ENCODE measurements around the gene GPER1. TPM values are rescaled to one million over a fixed set of nuclear protein-coding genes. Genes with fewer than 3 reads are reported as not detected.

GPER1 gene
- total RNA-seq, 1 experiment from 2014 or later, result not detected

DNA sequence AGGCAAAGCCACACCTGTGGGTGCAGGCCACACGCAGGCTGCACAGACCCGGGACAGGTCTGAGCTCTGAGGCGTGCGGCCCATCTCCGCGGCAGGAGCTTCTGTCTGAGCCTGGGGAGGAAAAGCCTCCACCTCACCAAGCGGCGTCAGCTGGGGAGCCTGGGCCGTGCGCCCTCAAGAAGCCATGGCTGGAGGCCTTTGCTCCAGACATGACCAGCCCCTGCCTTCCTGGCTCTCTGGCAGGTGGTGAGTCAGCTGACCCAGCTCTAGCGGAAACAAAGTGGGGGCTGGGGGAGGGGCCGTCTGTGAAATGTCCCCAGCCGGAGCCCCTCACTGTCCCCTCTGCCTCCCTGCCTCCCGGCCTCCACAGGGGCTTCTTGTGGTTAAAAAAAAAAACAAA lies 12.5 kb downstream of the GPER1 start:
- no peak overlapping the region for H2BK20ac ChIP-seq (ENCODE audit: low read depth, low read length, poor library complexity, severe bottlenecking)
- no peaks in the 10 kb centered on the region for H3K27me3 ChIP-seq (ENCODE audit: insufficient read depth, low read length)
- H3K14ac ChIP-seq (ENCODE audit: insufficient read depth, low read length), result no peak overlapping the region
- H3K36me3 Mint-ChIP-seq (ENCODE audit: insufficient read depth in 1 of 3, low read depth in 3 of 3), result peaks cover 3 to 19% (median 13%) of the 10 kb centered on the region in 3 experiments; a peak in 6 of 7 replicates
- no peak overlapping the region for H4K8ac ChIP-seq (replicated peaks; ENCODE audit: insufficient read length, low read depth, low read length)
- no peak overlapping the region for H3K56ac ChIP-seq (ENCODE audit: insufficient read length, low read depth, low read length)
- no peaks in the 10 kb centered on the region for H3K4me1 Mint-ChIP-seq
- no peak overlapping the region for H2BK5ac ChIP-seq (ENCODE audit: insufficient read length, low read length)
- no peak overlapping the region for H4K91ac ChIP-seq (ENCODE audit: insufficient read length, low read depth, low read length)
- H3K27ac Mint-ChIP-seq, result no peak overlapping the region
- no peaks in the 10 kb centered on the region for H3K4me1 ChIP-seq (ENCODE audit: insufficient read depth, low read length)
- DNase-seq, result no peak
- no peak overlapping the region for H3K18ac ChIP-seq (ENCODE audit: insufficient read length, low read depth, low read length)
- H3K23me2 ChIP-seq (ENCODE audit: insufficient read length, low read depth, low read length, poor library complexity, severe bottlenecking), result no peaks in the 10 kb centered on the region
- no peak overlapping the region for H2BK12ac ChIP-seq (ENCODE audit: insufficient read length, low read depth, low read length)
- H3K9me3 Mint-ChIP-seq, result no peaks in the 10 kb centered on the region
- peaks cover 5% of the 10 kb centered on the region; the same call in 1 of the 2 replicates for H3K79me2 ChIP-seq (ENCODE audit: insufficient read depth, low read length)
- H2BK15ac ChIP-seq (ENCODE audit: low read depth, low read length), result no peak overlapping the region
- WGBS (ENCODE audit: extremely low coverage, insufficient read length, low lambda C conversion rate), result no CpG with 5 or more reads among the region's 14 CpGs
- H3K23ac ChIP-seq (ENCODE audit: insufficient read length, low read depth, low read length), result no peak overlapping the region
- TF ChIP-seq, protein P1, sequence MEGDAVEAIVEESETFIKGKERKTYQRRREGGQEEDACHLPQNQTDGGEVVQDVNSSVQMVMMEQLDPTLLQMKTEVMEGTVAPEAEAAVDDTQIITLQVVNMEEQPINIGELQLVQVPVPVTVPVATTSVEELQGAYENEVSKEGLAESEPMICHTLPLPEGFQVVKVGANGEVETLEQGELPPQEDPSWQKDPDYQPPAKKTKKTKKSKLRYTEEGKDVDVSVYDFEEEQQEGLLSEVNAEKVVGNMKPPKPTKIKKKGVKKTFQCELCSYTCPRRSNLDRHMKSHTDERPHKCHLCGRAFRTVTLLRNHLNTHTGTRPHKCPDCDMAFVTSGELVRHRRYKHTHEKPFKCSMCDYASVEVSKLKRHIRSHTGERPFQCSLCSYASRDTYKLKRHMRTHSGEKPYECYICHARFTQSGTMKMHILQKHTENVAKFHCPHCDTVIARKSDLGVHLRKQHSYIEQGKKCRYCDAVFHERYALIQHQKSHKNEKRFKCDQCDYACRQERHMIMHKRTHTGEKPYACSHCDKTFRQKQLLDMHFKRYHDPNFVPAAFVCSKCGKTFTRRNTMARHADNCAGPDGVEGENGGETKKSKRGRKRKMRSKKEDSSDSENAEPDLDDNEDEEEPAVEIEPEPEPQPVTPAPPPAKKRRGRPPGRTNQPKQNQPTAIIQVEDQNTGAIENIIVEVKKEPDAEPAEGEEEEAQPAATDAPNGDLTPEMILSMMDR (conservative IDR thresholded peaks at IDR 0.05), result no peak
- no peaks in the 10 kb centered on the region for H3K9me3 ChIP-seq (ENCODE audit: control insufficient read depth, low read depth, low read length)
- H4K20me1 ChIP-seq (ENCODE audit: control insufficient read depth, insufficient read depth, insufficient read length), result no peaks in the 10 kb centered on the region
- no peak overlapping the region for H3K27ac ChIP-seq (ENCODE audit: insufficient read length, low read depth, low read length)
- no peaks in the 10 kb centered on the region for H3K27me3 Mint-ChIP-seq (ENCODE audit: low read depth)
- H3K79me1 ChIP-seq (ENCODE audit: insufficient read depth, low read depth, low read length, poor library complexity, severe bottlenecking), result peaks cover 9% of the 10 kb centered on the region
- no peak overlapping the region for H3K4ac ChIP-seq (ENCODE audit: low read depth, low read length)
- no peak overlapping the region for H4K5ac ChIP-seq (ENCODE audit: insufficient read length, low read depth, low read length)
- no peak overlapping the region for H2BK120ac ChIP-seq (ENCODE audit: low read depth, low read length, poor library complexity, severe bottlenecking)
- H2AFZ ChIP-seq (ENCODE audit: low read length), result no peak overlapping the region
- no peak overlapping the region for H3K9ac ChIP-seq (ENCODE audit: extremely low read depth, insufficient read length, low read length)
- H3K4me3 Mint-ChIP-seq, result no peak overlapping the region
- H2AK5ac ChIP-seq (ENCODE audit: insufficient read length, low read length), result no peak overlapping the region
- no peak overlapping the region for H3K4me2 ChIP-seq (ENCODE audit: insufficient read depth, insufficient read length, low read length)
- no peak overlapping the region for H3T11ph ChIP-seq (ENCODE audit: low read length)

Measured in H9 (cell line).